ENCODE data around the gene CASS4.
"Not testable (repeated sequence)": the region's sequence is repeated elsewhere in the genome, so short reads cannot be mapped to it uniquely, and the experiment has no call there.

Gene CASS4

DNA sequence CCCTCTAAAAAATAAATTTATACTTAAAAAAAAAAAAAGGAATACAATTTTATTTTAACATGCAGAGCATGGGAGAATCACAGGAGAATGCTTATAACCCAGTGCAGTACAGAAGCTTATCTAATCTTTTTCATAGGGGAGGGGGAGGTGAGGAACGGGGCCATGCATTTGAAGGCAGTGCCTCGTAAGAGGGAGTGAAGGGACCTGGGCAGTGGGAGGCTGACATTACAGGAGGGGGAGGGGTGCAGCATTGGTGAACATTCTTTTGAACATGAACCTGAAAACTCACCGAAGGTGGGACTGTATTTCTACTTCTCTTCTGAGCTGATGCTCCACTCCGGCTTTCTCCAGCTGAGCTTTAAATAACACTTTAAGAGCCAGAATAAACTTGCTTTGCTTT, 29.4 kb upstream of the CASS4 start:
- Mint-ChIP-seq H3K27me3 (no peaks in the 10 kb centered on the region), H3K27ac (no peak overlapping the region), H3K9me3 (no peaks in the 10 kb centered on the region), H3K36me3 (ENCODE audit: insufficient read depth) (peaks cover 13% of the 10 kb centered on the region), H3K4me3 (no peak overlapping the region), H3K4me1 (ENCODE audit: low read depth in 2 of 2) (no peaks in the 10 kb centered on the region)
- DNase-seq (no peak), ATAC-seq (replicated peaks) (no peak)

DNA sequence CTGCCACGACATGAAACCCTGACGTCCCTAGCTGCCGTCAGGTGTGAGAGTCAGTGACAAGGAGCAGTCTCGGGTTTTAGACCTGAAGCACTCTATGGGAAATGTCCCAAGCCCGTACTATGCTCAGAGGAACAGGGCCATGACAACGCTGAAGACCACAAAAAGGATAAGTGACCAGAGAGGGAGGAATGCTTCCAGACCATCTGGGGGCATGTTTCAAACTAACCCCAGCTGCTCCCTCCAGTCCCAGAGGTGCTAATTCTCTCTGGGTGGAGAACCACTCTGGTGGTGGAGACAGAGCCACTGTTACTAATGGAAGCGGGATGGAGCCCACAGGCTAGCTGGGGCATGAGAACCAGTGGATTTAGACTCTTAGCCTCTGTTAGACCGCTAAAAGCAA, 28.7 kb upstream of the CASS4 start:
- H3K27ac Mint-ChIP-seq: peak overlapping the region in 1 of 2 donors; percentile 26
- H3K4me1 Mint-ChIP-seq (ENCODE audit: low read depth in 2 of 2): no peaks in the 10 kb centered on the region
- ATAC-seq (replicated peaks) (no peak), DNase-seq (no peak)
- no peak overlapping the region for H3K4me3 Mint-ChIP-seq
- no peaks in the 10 kb centered on the region for H3K9me3 Mint-ChIP-seq
- H3K36me3 Mint-ChIP-seq (ENCODE audit: insufficient read depth): peaks cover 13% of the 10 kb centered on the region
- H3K27me3 Mint-ChIP-seq: no peaks in the 10 kb centered on the region

DNA sequence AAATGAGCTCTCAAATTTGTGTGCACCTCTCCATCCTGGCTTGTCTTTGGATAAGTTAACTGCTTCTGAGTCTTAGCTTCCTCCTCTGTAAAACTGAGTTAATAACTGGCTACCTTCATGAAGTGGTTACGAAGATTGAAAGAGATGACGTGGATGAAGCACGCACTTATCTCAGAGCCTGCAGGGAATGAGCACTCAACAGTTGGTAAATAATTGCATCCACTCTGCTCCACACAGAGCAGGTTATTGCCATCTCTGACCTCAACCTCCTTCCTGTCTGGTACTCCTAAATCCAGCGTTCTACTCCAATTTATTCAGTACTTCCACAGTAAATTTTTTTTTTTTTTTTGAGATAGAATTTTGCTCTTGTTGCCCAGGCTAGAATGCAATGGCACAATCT, 26.9 kb upstream of the CASS4 start:
- no peak overlapping the region for H3K27ac Mint-ChIP-seq
- ATAC-seq (replicated peaks) (no peak), DNase-seq (no peak)
- H3K4me3 Mint-ChIP-seq: no peak overlapping the region
- H3K36me3 Mint-ChIP-seq (ENCODE audit: insufficient read depth): peaks cover 7% of the 10 kb centered on the region
- no peaks in the 10 kb centered on the region for H3K9me3 Mint-ChIP-seq
- H3K4me1 Mint-ChIP-seq (ENCODE audit: low read depth in 2 of 2): no peaks in the 10 kb centered on the region
- H3K27me3 Mint-ChIP-seq: no peaks in the 10 kb centered on the region

DNA sequence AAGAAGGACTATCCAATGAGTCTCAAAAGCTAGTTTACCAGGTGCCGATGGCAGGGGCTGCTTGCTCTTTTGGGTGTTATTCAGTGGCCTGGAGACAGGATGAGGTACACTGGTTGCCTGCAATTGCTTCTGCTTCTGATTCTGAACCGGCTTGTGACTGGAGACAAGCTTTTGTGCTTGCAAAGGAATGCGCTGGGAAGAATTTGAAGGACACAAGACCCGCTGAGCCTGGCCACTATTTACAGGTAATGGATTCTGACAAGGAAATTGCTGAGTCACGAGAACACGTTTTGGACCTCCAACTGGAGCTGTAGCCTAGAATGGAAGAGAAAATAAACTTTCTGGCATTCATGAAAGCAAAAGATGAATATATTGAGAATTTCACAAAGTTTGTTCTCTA, 25.8 kb upstream of the CASS4 start:
- peaks cover 7% of the 10 kb centered on the region for H3K36me3 Mint-ChIP-seq (ENCODE audit: insufficient read depth)
- no peak for DNase-seq
- peak overlapping the region in 1 of 2 donors; percentile 66 for H3K27ac Mint-ChIP-seq
- ATAC-seq (replicated peaks): no peak
- peaks cover 0 to 4% of the 10 kb centered on the region in 2 donors for H3K4me1 Mint-ChIP-seq (ENCODE audit: low read depth in 2 of 2)
- H3K9me3 Mint-ChIP-seq: no peaks in the 10 kb centered on the region
- H3K4me3 Mint-ChIP-seq: no peak overlapping the region
- H3K27me3 Mint-ChIP-seq: no peaks in the 10 kb centered on the region

DNA sequence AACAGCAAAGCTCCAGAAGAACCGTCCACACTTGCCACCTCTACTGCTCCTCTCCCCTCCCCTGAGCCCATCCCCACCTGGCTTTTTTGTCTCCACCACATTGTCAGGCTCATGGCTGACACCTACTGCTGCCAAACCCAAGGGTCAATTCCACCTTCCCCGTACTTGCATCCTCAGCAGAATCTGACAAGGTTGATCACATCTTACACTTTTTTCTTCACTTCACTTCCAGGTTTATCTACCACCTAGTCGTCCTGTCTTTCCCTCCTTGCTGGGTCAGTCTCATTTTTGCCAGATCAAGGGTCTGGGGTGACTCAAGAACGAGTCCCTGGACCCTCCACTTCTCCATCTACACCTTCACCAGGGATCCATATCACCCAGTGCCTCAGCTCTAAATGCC, 23.2 kb upstream of the CASS4 start:
- Mint-ChIP-seq H3K27ac (no peak overlapping the region), H3K36me3 (ENCODE audit: insufficient read depth) (peaks cover 4% of the 10 kb centered on the region), H3K4me3 (no peak overlapping the region), H3K4me1 (ENCODE audit: low read depth in 2 of 2) (peaks cover 4 to 13% of the 10 kb centered on the region in 2 donors), H3K27me3 (no peaks in the 10 kb centered on the region), H3K9me3 (no peaks in the 10 kb centered on the region)
- no peak for DNase-seq
- ATAC-seq (replicated peaks): no peak

DNA sequence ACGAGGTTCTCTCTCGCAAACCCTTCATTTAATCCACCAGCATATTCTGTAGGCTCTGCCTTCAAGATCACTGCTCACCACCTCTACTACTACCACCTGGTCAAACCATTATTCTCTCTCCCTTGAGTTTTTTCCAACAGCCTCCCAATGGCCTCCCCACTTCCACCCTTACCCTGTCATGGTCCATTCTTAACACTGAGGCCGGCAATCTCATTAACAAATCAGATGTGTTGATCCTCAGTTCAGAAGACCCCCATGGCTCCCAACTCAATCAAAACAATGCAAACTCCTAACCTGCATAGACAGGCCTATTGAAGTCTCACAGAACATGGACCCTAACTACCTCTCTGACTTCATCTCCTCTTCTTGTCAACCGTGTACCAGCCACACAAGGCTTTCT, 22.3 kb upstream of the CASS4 start:
- Mint-ChIP-seq H3K36me3 (ENCODE audit: insufficient read depth) (peaks cover under 1% of the 10 kb centered on the region), H3K27ac (no peak overlapping the region), H3K27me3 (no peaks in the 10 kb centered on the region)

DNA sequence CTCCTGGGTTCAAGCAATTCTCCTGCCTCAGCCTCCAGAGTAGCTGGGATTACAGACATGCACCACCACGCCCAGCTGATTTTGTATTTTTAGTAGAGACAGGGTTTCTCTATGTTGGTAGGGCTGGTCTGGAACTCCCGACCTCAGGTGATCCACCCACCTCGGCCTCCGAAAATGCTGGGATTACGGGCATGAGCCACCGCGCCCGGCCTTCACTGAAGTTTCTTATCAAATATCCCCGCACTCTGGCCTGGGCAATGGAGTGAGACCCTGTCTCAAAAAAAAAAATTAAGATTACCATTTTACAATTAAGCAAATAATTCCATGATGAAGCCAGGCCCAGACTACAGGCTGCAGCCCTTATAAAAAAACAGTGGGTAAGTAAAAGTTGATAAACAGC, 21.7 kb upstream of the CASS4 start:
- not testable (repeated sequence) for H3K27ac Mint-ChIP-seq; DNase-seq; H3K27me3 Mint-ChIP-seq; H3K36me3 Mint-ChIP-seq (ENCODE audit: insufficient read depth); H3K4me3 Mint-ChIP-seq; H3K9me3 Mint-ChIP-seq; ATAC-seq (replicated peaks)
- peaks cover 4 to 23% of the 10 kb centered on the region in 2 donors for H3K4me1 Mint-ChIP-seq (ENCODE audit: low read depth in 2 of 2)

More for the DNA sequence above, 22.3 kb upstream of the CASS4 start:
- DNase-seq: no peak
- Mint-ChIP-seq H3K9me3 (no peaks in the 10 kb centered on the region), H3K4me1 (ENCODE audit: low read depth in 2 of 2) (peaks cover 4 to 20% of the 10 kb centered on the region in 2 donors), H3K4me3 (no peak overlapping the region)
- no peak for ATAC-seq (replicated peaks)

DNA sequence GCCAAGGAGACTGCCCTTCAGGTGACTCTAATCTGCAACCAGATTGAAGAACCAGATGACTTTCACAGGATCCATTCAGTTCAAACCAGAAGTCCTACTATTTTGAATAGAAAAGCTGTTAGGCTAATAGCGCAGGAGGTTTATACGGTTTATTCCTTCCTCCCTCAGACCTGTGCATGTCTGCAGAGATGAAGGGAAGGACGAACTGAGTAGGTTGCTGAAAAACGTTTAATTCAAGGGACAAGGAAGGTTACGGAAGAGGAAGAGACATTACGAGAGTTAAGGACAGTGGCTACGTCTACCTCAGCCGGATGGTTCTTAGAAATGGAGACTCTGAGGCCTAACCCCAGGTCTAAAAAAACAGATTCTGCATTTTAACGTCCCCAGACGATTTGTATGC, 21.0 kb upstream of the CASS4 start:
- Mint-ChIP-seq H3K9me3 (no peaks in the 10 kb centered on the region), H3K4me3 (no peak overlapping the region), H3K27me3 (no peaks in the 10 kb centered on the region), H3K27ac (no peak overlapping the region), H3K4me1 (ENCODE audit: low read depth in 2 of 2) (peaks cover 4 to 23% of the 10 kb centered on the region in 2 donors), H3K36me3 (ENCODE audit: insufficient read depth) (peaks cover 7% of the 10 kb centered on the region)
- no peak for DNase-seq
- ATAC-seq (replicated peaks): no peak

DNA sequence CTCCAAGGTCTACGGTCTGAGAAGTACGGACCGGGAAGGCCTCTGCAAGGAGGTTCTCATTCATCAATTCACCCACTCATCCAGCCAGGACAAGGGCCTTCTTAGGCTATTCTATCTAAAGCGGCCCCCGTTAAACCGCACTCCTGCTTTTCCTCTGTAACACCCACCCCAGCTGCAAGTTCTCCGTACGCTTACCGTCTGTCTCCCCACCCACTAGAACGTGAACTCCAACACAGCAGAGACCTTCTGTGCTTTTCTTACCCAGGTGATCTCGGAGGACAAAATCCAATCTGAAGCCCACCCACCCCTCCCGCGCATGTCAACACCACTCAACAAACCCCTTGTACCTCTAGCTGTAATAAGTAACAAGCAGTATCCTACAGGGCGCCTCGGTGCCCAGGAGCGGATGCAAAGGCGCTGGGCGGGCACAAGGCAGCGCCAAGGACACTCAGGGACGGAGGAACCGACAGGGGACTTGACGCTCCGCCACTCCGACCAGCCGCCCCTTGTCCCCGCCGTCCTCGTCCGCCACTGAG, 20.4 kb upstream of the CASS4 start:
- DNase-seq (no peak), ATAC-seq (replicated peaks) (peak; percentile 12)
- Mint-ChIP-seq H3K36me3 (ENCODE audit: insufficient read depth) (peaks cover 12% of the 10 kb centered on the region), H3K27me3 (no peaks in the 10 kb centered on the region), H3K4me3 (no peak overlapping the region), H3K4me1 (ENCODE audit: low read depth in 2 of 2) (peaks cover 4 to 23% of the 10 kb centered on the region in 2 donors), H3K9me3 (no peaks in the 10 kb centered on the region), H3K27ac (no peak overlapping the region)

DNA sequence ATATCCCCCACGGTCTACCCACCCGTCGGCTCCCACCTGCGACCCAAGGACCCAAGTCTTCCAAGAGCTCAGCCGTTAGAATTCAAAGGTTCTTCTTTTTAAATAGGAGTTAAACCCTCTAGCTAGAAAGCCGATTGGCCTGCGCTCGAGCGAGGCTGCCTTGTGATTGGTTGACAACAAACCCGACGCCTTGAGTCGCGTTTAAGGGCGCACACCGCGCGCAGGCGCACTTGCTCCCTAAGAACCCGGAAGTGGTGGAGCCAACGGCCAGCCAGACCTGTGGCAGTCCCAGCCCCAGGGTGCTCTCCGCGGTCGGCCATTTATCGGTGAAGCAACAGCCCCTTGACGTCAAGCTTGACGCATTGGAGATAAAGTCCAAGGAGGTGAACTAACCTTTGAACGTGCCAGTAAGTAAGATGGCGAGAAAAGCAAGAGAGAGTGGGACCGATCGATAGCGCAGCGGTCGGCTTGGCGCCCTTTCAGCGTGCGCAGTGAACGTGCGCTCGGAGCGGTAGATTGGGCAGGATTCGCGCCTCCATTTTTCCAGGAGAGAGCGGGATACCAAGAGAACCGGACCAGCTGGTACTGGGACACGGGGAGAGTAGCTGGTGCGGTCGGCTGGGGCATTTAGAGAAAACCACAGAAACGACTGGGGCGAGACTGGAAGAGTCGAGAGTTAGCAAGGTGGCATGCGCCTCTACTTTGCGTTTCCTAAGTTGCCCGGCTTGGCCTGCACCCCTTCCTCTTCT, 19.8 kb upstream of the CASS4 start, which contains the start of the genes AURKA and CSTF1:
Gene AURKA, minus strand, starts transcription at position 84 of the 749 bp plus-strand sequence. CDS start 4,018 bp downstream, outside the sequence.
Gene CSTF1, plus strand, starts transcription at position 514 of the 749 bp plus-strand sequence. CDS start 2,908 bp downstream, outside the sequence.
- ATAC-seq (replicated peaks) (peak; percentile 89), DNase-seq (peak; percentile 98 to 99 (median 99))
- peaks cover 18% of the 10 kb centered on the region for H3K36me3 Mint-ChIP-seq (ENCODE audit: insufficient read depth)
- H3K4me3 Mint-ChIP-seq: no peak within 1 kb of the TSS
- no peaks in the 10 kb centered on the region for H3K27me3 Mint-ChIP-seq
- H3K4me1 Mint-ChIP-seq (ENCODE audit: low read depth in 2 of 2): peaks cover 4 to 23% of the 10 kb centered on the region in 2 donors
- H3K27ac Mint-ChIP-seq: no peak within 1 kb of the TSS
- H3K9me3 Mint-ChIP-seq: no peaks in the 10 kb centered on the region

DNA sequence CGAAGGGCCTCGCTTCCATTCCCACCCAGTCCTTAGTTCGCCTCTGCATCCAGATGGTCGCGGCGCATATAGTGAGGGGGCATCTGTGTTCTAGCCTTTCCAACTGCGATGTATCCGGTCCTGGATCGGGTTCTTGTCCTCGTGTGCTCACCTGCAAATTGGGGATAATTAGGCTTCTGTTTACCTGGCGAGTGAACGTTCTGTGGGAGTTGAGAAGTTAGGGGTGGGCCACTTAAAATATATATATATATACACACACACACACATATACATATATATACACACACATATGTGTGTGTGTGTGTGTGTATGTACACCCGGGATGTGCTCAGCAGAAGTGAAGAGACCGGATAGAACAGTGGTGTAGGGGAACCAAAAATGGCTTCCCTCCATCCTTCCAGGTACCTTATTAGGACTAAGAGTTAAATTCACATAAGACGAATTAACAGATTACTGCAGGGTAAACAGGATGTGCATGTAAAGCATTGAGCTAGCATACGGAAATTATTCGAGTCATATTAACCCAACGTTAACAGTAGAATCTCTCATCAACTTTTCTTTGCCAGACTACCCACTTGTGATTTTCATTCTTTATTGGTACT, 19.1 kb upstream of the CASS4 start:
- ATAC-seq (replicated peaks): peak; percentile 20

DNA sequence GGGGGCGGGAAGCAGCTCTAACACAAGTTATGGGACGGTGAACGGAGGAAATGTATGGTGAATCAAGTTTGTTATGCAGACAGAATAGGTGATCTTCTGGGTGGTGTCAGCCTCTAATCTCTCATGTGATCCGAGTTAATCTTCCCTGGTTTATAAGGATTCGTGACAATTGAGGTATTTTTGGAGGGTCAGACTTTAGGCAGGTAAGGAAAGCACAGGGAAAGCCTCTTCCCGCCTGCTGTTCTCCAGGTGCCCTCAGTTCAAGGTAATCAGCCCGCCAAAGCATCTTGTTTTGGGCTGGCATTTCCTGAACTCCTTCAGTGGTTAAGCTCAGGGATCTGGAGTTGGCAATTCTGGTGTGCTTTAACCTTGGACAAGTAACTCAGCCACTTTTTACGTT, 18.4 kb upstream of the CASS4 start:
- Mint-ChIP-seq H3K9me3 (no peaks in the 10 kb centered on the region), H3K27me3 (no peaks in the 10 kb centered on the region), H3K27ac (no peak overlapping the region), H3K4me1 (ENCODE audit: low read depth in 2 of 2) (peaks cover 4 to 23% of the 10 kb centered on the region in 2 donors), H3K36me3 (ENCODE audit: insufficient read depth) (peaks cover 32% of the 10 kb centered on the region), H3K4me3 (no peak overlapping the region)
- ATAC-seq (replicated peaks): no peak
- no peak for DNase-seq

More for the DNA sequence above, 19.1 kb upstream of the CASS4 start:
- H3K4me3 Mint-ChIP-seq: no peak overlapping the region
- no peaks in the 10 kb centered on the region for H3K9me3 Mint-ChIP-seq
- H3K36me3 Mint-ChIP-seq (ENCODE audit: insufficient read depth): peaks cover 25% of the 10 kb centered on the region
- DNase-seq: no peak
- peaks cover 4 to 23% of the 10 kb centered on the region in 2 donors for H3K4me1 Mint-ChIP-seq (ENCODE audit: low read depth in 2 of 2)
- no peak overlapping the region for H3K27ac Mint-ChIP-seq
- H3K27me3 Mint-ChIP-seq: no peaks in the 10 kb centered on the region

DNA sequence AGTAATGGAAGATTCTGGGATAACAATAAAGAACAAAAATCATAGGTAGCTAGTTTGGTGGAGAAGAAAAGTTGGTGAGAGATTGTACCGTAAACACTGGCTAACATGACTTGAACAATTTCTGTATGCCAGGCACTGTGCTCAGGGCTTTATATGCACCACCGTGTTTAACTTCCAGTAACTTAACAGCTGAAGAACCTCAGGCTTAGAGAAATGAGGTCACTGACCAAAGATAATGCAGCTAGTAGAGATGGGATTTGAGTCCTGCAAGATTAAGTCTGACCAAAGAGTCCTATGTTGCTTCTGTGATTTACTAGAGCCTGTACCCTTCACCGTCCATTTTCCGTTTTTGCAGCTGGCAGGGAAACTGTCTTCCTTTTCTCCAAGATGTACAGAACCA, 16.9 kb upstream of the CASS4 start:
- Mint-ChIP-seq H3K36me3 (ENCODE audit: insufficient read depth) (peaks cover 44% of the 10 kb centered on the region), H3K9me3 (no peaks in the 10 kb centered on the region)
- no peak for ATAC-seq (replicated peaks)

More for the DNA sequence above, 16.9 kb upstream of the CASS4 start:
- Mint-ChIP-seq H3K27me3 (no peaks in the 10 kb centered on the region), H3K4me1 (ENCODE audit: low read depth in 2 of 2) (peaks cover 4 to 23% of the 10 kb centered on the region in 2 donors), H3K4me3 (no peak overlapping the region), H3K27ac (no peak overlapping the region)
- no peak for DNase-seq

Data from effector memory CD8-positive, alpha-beta T cell (primary cell).